Measurements from ENCODE around the gene MRNIP. TPM values are rescaled to one million over a fixed set of nuclear protein-coding genes. Genes with fewer than 3 reads are reported as not detected.

MRNIP gene
- total and polyA plus RNA-seq, 2 of the 8 experiments (the other 6 are each of a cell fraction or from before 2014, with no cell fraction given): 29.6 TPM

GRCh38 chr5:179879003-179879689 lies 20.5 kb upstream of the MRNIP start:
- H3K79me1 ChIP-seq (ENCODE audit: low read depth, low read length): no peaks in the 10 kb centered on the region
- H2BK120ac ChIP-seq (replicated peaks; ENCODE audit: low read depth, low read length): no peak overlapping the region
- no peak for TF ChIP-seq KDM4A (IDR thresholded peaks at IDR 0.05; ENCODE audit: low read depth, low read length, severe bottlenecking)
- TF ChIP-seq GABPA (IDR thresholded peaks at IDR 0.05; ENCODE audit: borderline replicate concordance, insufficient read depth, low read length): no peak
- H3K4me2 ChIP-seq (ENCODE audit: insufficient read depth in 1 of 2, low read depth in 2 of 2, low read length in 2 of 2): no peak overlapping the region
- H2BK20ac ChIP-seq (ENCODE audit: low read length): no peak overlapping the region
- peaks cover 0 to 4% of the 10 kb centered on the region in 2 experiments for H4K20me1 ChIP-seq (replicated peaks in 1 of 2; ENCODE audit: control insufficient read depth in 1 of 2, insufficient read depth in 2 of 2, low read length in 2 of 2)
- FAIRE-seq (no peak), DNase-seq (ENCODE audit: low read depth in 1 of 2, low spot score in 2 of 2) (no peak)
- WGBS, 2 experiments (ENCODE audit: extremely low coverage in 1 of 2, insufficient coverage in 1 of 2, insufficient read length in 1 of 2, insufficient replicate concordance in 2 of 2, low coverage in 1 of 2, low lambda C conversion rate in 2 of 2, missing lambda C conversion rate in 1 of 2): 97% methylated on average over 29 of the region's 31 CpGs; no CpG with 5 or more reads in 1 of the 2 experiments
- H3K9ac ChIP-seq (replicated peaks in 1 of 4; ENCODE audit: extremely low read depth in 1 of 4, low read depth in 3 of 4, low read length in 3 of 4): no peak overlapping the region
- no peak overlapping the region for H2AFZ ChIP-seq (ENCODE audit: low read length)
- H2BK12ac ChIP-seq (ENCODE audit: low read depth, low read length): no peak overlapping the region
- H2BK5ac ChIP-seq (ENCODE audit: low read depth, low read length): no peak overlapping the region; the same call in 1 of the 2 replicates
- H3K27me3 ChIP-seq (replicated peaks in 1 of 4; ENCODE audit: control insufficient read depth in 3 of 4, extremely low read depth in 1 of 4, insufficient read depth in 3 of 4, low read length in 3 of 4): no peaks in the 10 kb centered on the region
- no peaks in the 10 kb centered on the region for H3K79me2 ChIP-seq (ENCODE audit: control insufficient read depth in 1 of 2, insufficient read depth in 2 of 2, low read length in 2 of 2)
- H3K27ac ChIP-seq (ENCODE audit: low read depth, low read length): no peak overlapping the region
- H3K23me2 ChIP-seq (ENCODE audit: low read depth, low read length): 0 out of 2 replicates have a peak, but pooled peaks cover 2% of the 10 kb centered on the region
- no peak overlapping the region for H3K18ac ChIP-seq (ENCODE audit: extremely low read depth, low read length)
- no peak overlapping the region for H3K4ac ChIP-seq (replicated peaks; ENCODE audit: insufficient read length, low read depth, low read length)
- CTCF ChIA-PET (ENCODE audit: partially characterized antibody): interaction anchor here (0.7 to 8.0 kb wide), 7 partner anchors 9 to 463 kb away, joined by 3 to 67 read pairs (median 6); no protein-coding TSS in a partner anchor
- peak overlapping the region; percentile 85 for H4K8ac ChIP-seq (ENCODE audit: extremely low read depth, insufficient read depth, low read length)
- no peak overlapping the region for H2BK15ac ChIP-seq (ENCODE audit: low read length)
- H3K9me3 ChIP-seq (ENCODE audit: insufficient read depth in 2 of 2, low read depth in 1 of 2, low read length in 1 of 2): peaks cover 4 to 16% of the 10 kb centered on the region in 2 experiments
- POLR2A ChIA-PET (ENCODE audit: partially characterized antibody): interaction anchor here (0.9 to 2.0 kb wide), 6 partner anchors 10 to 57 kb away, joined by 3 to 6 read pairs (median 3); no protein-coding TSS in a partner anchor
- H3K23ac ChIP-seq (ENCODE audit: insufficient read length): no peak overlapping the region
- H3K4me3 ChIP-seq (ENCODE audit: extremely low read depth in 1 of 4, insufficient read depth in 2 of 4, low read depth in 3 of 4, low read length in 4 of 4): no peak overlapping the region
- H2AK5ac ChIP-seq (ENCODE audit: low read depth, low read length): no peak overlapping the region
- no peak overlapping the region for H3K14ac ChIP-seq (ENCODE audit: insufficient read length)
- no peak overlapping the region for H4K91ac ChIP-seq (replicated peaks; ENCODE audit: insufficient read length, low read length)
- H3K36me3 ChIP-seq (ENCODE audit: control insufficient read depth in 2 of 4, insufficient read depth in 4 of 4, low read length in 3 of 4): peaks cover 3 to 31% (median 15%) of the 10 kb centered on the region in 4 experiments; a peak in 7 of 8 replicates
- H4K5ac ChIP-seq (ENCODE audit: insufficient read length, low read depth, low read length): no peak overlapping the region
- H3K4me1 ChIP-seq (replicated peaks in 1 of 4; ENCODE audit: control insufficient read depth in 3 of 4, insufficient read depth in 4 of 4, low read length in 3 of 4): no peaks in the 10 kb centered on the region
- H3K56ac ChIP-seq (replicated peaks; ENCODE audit: insufficient read length, low read depth, low read length): no peak overlapping the region

Data from H1 (cell line).